MM.1S (cell line): ENCODE data around the gene NDUFB11.

Experiments
- DNase-seq: peaks from one replicate; pipeline ENCODE4 v3.0.0-alpha.2; 2015
- H2AFZ ChIP-seq: fragments of 300-600 bp; sonication (generic); 2 replicates; pipeline ENCODE4 v1.6.0; 2016; ENCODE audit warnings: antibody characterized with exemption, low read length
- H3F3A ChIP-seq: fragments of 300-600 bp; sonication (generic); 2 replicates; pipeline ENCODE4 v1.6.1; 2016; ENCODE audit warnings: mild to moderate bottlenecking, antibody characterized with exemption, low read length, moderate library complexity, mixed read lengths; ENCODE audit not compliant: insufficient read depth
- H3K27ac ChIP-seq: fragments of 300-600 bp; sonication (generic); 2 replicates; pipeline ENCODE4 v1.5.1; 2016; ENCODE audit warnings: mild to moderate bottlenecking, low read length
- H3K27me3 ChIP-seq: fragments of 300-600 bp; sonication (generic); replicated peaks from 2 replicates; pipeline ENCODE4 v1.6.0; 2016; ENCODE audit warnings: low read length; ENCODE audit not compliant: insufficient read depth
- H3K36me3 ChIP-seq: fragments of 300-600 bp; sonication (generic); replicated peaks from 2 replicates; pipeline ENCODE4 v1.6.1; 2016; ENCODE audit warnings: mild to moderate bottlenecking, low read length, mixed read lengths; ENCODE audit not compliant: insufficient read depth
- H3K4me1 ChIP-seq: fragments of 300-600 bp; sonication (generic); 2 replicates; pipeline ENCODE4 v1.6.1; 2016; ENCODE audit warnings: low read length, mixed read lengths
- H3K4me2 ChIP-seq: fragments of 300-600 bp; sonication (generic); 2 replicates; pipeline ENCODE4 v1.6.0; 2016; ENCODE audit warnings: low read depth, low read length
- H3K4me3 ChIP-seq: fragments of 300-600 bp; sonication (generic); 2 replicates; pipeline ENCODE4 v1.5.1; 2016; ENCODE audit warnings: low read length, mixed read lengths
- H3K79me2 ChIP-seq: fragments of 300-600 bp; sonication (generic); 2 replicates; pipeline ENCODE4 v1.6.1; 2016; ENCODE audit warnings: mixed run types, low read length, mixed read lengths
- H3K9ac ChIP-seq: fragments of 300-600 bp; sonication (generic); 2 replicates; pipeline ENCODE4 v1.6.1; 2016; ENCODE audit warnings: low read length, mixed read lengths
- H3K9me2 ChIP-seq: fragments of 300-600 bp; sonication (generic); replicated peaks from 2 replicates; pipeline ENCODE4 v1.6.1; 2016; ENCODE audit warnings: mild to moderate bottlenecking, low read length, mixed read lengths; ENCODE audit not compliant: insufficient read depth
- H3K9me3 ChIP-seq: fragments of 300-600 bp; sonication (generic); replicated peaks from 2 replicates; pipeline ENCODE4 v1.6.1; 2016; ENCODE audit warnings: mild to moderate bottlenecking, low read length, mixed read lengths; ENCODE audit not compliant: insufficient read depth
- H4K20me1 ChIP-seq: fragments of 300-600 bp; sonication (generic); 2 replicates; pipeline ENCODE4 v1.6.1; 2016; ENCODE audit warnings: mild to moderate bottlenecking, low read length, moderate library complexity, mixed read lengths; ENCODE audit not compliant: insufficient read depth
- EZH2 ChIP-seq: fragments of 300-600 bp; sonication (generic); optimal IDR thresholded peaks from 2 replicates; pipeline ENCODE3; 2017; ENCODE audit warnings: low read depth, mild to moderate bottlenecking, antibody characterized with exemption, low read length, mixed read lengths
- EZH2phosphoT487 ChIP-seq: fragments of 300-600 bp; sonication (generic); IDR thresholded peaks from 2 replicates; pipeline ENCODE4 v1.6.1; 2018; ENCODE audit warnings: antibody characterized with exemption, low read length
- TF ChIP-seq, protein P1 (sequence below): fragments of 300-600 bp; sonication (generic); IDR thresholded peaks from 2 replicates; pipeline ENCODE4 v1.5.1; 2016; ENCODE audit warnings: antibody characterized with exemption, low read length, mixed read lengths

Gene NDUFB11

DNA sequence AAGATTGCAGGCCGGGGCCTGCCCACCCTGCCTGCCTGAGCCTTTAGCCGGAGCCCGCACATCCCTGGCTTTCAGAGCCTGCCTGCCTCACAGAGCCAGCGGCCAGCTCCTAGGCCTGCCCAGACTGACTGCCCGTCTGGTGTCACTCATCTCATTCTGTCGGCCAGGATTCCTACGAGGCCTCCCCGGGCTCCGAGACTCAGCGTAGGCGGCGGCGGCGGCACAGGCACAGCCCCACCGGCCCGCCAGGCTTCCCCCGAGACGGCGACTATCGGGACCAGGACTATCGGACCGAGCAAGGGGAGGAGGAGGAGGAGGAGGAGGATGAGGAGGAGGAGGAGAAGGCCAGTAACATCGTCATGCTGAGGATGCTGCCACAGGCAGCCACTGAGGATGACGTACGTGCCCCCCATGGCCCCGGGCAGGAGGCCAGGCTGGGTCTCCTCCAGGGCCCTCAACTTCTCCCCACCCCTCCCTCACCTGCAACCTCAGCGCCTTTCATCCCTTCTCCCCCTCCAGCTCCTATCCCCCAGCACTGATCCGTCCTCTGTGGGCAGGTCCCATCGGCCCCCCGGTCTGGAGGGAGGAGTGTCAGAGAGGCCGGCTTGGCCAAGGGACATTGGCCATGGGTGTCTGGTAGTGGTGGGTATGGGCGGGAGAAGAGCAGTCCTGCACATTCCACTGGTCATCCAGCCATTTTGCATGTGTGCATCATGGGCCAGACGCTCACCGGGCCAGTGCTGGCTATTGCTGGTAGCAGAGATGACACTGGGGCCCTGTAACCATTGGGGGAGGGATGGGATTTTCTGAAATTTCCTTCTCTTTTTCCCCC is 26.6 kb upstream of the NDUFB11 start:
- no peaks in the 10 kb centered on the region for H3K9me3 ChIP-seq
- H3K4me3 ChIP-seq, result no peak overlapping the region
- no peaks in the 10 kb centered on the region for H4K20me1 ChIP-seq
- H3K36me3 ChIP-seq, result no peaks in the 10 kb centered on the region
- no peaks in the 10 kb centered on the region for H3F3A ChIP-seq
- H3K79me2 ChIP-seq, result peaks cover 28% of the 10 kb centered on the region
- no peak for DNase-seq
- H3K27me3 ChIP-seq, result no peaks in the 10 kb centered on the region
- H3K4me1 ChIP-seq, result no peaks in the 10 kb centered on the region
- H2AFZ ChIP-seq, result no peak overlapping the region
- no peaks in the 10 kb centered on the region for H3K9me2 ChIP-seq
- TF ChIP-seq, protein P1, sequence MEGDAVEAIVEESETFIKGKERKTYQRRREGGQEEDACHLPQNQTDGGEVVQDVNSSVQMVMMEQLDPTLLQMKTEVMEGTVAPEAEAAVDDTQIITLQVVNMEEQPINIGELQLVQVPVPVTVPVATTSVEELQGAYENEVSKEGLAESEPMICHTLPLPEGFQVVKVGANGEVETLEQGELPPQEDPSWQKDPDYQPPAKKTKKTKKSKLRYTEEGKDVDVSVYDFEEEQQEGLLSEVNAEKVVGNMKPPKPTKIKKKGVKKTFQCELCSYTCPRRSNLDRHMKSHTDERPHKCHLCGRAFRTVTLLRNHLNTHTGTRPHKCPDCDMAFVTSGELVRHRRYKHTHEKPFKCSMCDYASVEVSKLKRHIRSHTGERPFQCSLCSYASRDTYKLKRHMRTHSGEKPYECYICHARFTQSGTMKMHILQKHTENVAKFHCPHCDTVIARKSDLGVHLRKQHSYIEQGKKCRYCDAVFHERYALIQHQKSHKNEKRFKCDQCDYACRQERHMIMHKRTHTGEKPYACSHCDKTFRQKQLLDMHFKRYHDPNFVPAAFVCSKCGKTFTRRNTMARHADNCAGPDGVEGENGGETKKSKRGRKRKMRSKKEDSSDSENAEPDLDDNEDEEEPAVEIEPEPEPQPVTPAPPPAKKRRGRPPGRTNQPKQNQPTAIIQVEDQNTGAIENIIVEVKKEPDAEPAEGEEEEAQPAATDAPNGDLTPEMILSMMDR, result no peak
- no peak for TF ChIP-seq EZH2phosphoT487
- TF ChIP-seq EZH2, result no peak
- no peak overlapping the region for H3K9ac ChIP-seq
- no peak overlapping the region for H3K27ac ChIP-seq
- H3K4me2 ChIP-seq, result no peak overlapping the region

DNA sequence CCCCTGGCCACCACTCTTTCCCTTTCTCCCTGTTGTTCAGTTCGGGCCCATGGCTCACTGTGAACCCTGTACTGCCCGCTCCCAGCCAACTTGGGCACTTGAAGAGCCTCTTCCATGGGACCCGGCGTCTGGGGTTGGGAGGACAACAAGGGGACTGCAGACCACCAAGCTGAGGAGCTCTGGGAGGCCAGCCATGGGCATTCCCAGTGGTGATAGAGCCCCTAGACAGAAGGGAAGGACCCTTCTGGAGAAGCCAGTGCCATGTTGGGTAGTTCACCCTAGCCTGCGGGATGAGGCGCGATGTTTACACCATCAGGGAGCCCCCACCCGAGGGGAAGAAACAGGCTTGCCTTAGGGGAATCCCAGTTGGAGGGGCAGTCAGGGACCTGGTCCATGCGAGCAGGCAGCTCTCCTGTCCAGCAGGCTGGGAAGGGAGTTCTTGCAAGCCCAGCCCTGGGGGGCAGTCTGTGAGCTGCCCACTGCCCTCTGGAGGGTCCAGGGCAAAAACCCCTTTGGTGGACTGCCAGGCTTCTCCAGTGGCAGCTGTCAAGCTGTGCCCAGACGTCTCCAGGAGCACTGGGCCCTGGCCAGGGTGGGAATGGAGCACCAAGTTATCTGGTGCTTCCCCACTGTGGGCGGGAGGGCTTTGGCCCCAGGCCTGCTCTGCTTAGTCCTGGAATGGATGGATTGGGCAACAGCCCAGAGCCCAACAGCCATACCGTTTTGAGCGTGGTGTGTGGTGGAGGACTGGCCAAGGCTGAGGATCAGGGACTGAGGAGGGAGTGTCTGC is 25.4 kb upstream of the NDUFB11 start:
- H2AFZ ChIP-seq, result no peak overlapping the region
- TF ChIP-seq EZH2phosphoT487 (no peak), EZH2 (no peak)
- TF ChIP-seq, protein P1, result no peak
- H3K9me3 ChIP-seq, result no peaks in the 10 kb centered on the region
- H3K36me3 ChIP-seq, result no peaks in the 10 kb centered on the region
- no peaks in the 10 kb centered on the region for H3K9me2 ChIP-seq
- DNase-seq, result no peak
- H4K20me1 ChIP-seq, result no peaks in the 10 kb centered on the region
- peaks cover 32% of the 10 kb centered on the region for H3K79me2 ChIP-seq
- H3F3A ChIP-seq, result no peaks in the 10 kb centered on the region
- H3K4me2 ChIP-seq, result no peak overlapping the region
- H3K9ac ChIP-seq, result no peak overlapping the region
- H3K4me3 ChIP-seq, result no peak overlapping the region
- no peaks in the 10 kb centered on the region for H3K4me1 ChIP-seq
- no peak overlapping the region for H3K27ac ChIP-seq
- H3K27me3 ChIP-seq, result no peaks in the 10 kb centered on the region

DNA sequence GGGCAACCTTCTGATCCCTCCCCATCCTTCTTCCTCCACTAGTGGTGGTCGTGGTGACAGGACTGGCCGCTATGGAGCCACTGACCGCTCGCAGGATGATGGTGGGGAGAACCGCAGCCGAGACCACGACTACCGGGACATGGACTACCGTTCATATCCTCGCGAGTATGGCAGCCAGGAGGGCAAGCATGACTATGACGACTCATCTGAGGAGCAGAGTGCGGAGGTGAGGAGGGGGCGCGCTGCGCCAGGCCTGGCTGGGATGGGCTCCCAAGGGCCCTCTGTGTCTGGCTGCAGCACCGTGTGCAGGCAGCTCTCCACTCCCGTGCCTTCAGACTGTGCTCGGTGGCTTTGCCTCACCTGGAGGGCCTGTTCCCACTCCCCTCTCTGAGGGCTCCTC is 24.8 kb upstream of the NDUFB11 start:
- no peak overlapping the region for H3K9ac ChIP-seq
- H3K4me1 ChIP-seq, result no peaks in the 10 kb centered on the region
- H3K4me2 ChIP-seq, result no peak overlapping the region
- no peak for DNase-seq
- no peaks in the 10 kb centered on the region for H4K20me1 ChIP-seq
- no peaks in the 10 kb centered on the region for H3F3A ChIP-seq
- H2AFZ ChIP-seq, result no peak overlapping the region
- no peaks in the 10 kb centered on the region for H3K9me3 ChIP-seq
- H3K27ac ChIP-seq, result no peak overlapping the region
- peaks cover 38% of the 10 kb centered on the region for H3K79me2 ChIP-seq
- TF ChIP-seq, protein P1, result no peak
- no peak for TF ChIP-seq EZH2
- no peak for TF ChIP-seq EZH2phosphoT487
- H3K36me3 ChIP-seq, result no peaks in the 10 kb centered on the region
- no peaks in the 10 kb centered on the region for H3K27me3 ChIP-seq
- no peak overlapping the region for H3K4me3 ChIP-seq
- no peaks in the 10 kb centered on the region for H3K9me2 ChIP-seq
